GM21390 (cell line): ENCODE measurements around the gene TTLL5.

Experiments
- ATAC-seq: cut with Tn5 transposase; IDR thresholded peaks from one replicate; pipeline ENCODE4 v1.9.1; 2021; ENCODE audit not compliant: unreplicated experiment

The TTLL5 gene

DNA sequence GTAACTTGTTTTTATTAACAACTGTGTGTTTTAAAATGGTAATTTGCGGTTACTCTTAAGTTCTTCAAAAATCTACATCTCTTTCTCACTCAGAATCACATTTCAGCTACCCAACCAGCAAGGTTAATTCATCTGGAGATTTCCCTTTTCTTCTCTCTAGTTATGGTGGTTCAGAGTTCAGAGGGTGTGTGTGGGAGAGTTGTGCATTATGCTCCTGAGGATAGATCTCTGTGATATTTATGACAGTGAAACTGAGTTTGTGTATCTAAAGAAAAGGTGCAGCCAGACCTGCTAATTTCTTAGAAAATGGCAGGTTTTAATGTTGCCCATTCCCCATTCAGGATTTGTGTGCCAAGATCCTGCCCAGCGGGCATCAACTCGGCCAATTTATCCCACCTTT lies 73.8 kb downstream of the TTLL5 start:
- ATAC-seq = no peak

DNA sequence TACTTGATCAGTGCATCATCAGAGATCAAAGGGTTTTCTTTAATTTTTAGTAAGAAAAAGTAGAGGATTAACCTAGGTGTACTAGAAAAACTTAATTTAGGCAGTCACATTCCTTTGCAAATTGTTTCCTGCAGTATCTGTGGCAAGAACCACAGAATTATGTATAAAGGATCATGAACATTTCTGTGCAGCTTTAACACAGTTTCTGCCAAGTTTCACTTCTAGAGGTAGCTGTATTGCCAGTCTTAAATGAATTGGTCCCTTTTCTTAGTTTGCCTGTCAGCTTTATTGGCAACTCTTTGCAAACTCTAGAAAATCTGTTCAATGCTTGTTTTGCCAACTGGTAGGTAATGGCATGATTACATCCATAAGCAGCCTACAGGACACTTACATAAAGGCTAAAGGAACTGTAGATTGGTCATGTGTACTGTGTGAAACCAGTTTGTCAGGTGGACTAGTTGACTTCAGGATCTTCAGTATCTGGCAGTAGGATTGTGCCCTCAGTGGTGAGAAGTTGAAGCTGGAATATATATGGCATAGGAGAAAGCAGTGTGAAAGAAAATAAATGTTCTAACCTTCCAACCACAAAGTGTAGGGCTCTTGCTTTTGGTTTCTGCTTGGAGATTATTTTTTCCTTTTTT lies 75.9 kb downstream of the TTLL5 start:
- no peak for ATAC-seq

DNA sequence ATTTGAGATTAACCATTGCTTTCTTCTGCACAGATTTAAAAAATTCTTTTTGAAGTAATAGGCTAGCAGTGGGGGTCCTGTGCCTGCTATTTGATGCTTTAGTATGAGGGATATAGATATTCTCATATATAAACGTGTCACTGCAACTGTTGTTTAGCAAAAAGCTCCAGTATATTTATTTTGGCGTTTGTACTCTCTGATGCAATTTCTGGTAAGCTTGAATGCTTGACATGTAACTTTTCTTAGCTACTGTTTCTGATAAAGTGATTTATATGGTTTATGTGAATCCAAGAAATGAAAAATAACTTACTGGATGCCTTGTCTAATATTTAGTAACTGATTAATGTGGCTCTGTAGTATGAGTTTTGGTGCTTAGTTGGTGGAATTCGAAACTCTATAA lies 77.1 kb downstream of the TTLL5 start:
- ATAC-seq = no peak

DNA sequence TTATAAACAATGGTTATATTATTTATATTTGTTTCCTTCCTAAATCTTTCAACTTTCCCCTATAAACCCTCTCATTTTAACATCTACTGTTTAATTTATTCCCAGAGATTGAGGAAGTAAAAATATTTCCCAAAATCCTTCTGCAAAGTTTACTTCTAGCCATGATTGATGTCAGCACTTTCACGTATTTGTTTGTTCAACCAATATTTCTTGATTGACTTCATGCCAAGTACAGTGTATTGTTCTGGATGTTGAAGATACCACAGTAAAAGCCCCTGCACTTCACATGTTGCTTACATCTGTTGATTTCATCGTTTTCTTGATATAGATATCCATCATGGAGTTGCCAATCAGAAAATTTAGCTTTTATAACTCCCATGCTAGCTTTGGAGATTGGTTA lies 81.8 kb downstream of the TTLL5 start:
- no peak for ATAC-seq

DNA sequence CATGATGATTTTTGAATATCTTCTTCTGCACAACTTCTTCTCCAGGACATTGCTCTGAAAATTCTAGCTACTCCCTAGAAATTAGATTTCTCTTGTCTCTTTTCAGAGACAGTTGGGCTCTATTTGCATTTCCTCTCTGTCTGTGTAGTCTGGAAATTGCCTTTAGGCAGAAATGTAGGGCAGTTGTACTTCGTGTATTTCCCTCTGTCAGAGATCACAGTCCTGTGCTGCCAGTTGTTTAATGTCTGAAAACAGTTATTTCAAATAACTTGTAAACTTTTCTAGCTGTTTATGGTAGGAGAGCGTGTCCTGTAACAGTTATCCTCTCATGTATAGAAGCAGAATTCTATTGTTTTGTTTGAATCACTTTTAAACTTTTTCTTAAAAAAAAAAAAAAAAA lies 86.9 kb downstream of the TTLL5 start:
- no peak for ATAC-seq

DNA sequence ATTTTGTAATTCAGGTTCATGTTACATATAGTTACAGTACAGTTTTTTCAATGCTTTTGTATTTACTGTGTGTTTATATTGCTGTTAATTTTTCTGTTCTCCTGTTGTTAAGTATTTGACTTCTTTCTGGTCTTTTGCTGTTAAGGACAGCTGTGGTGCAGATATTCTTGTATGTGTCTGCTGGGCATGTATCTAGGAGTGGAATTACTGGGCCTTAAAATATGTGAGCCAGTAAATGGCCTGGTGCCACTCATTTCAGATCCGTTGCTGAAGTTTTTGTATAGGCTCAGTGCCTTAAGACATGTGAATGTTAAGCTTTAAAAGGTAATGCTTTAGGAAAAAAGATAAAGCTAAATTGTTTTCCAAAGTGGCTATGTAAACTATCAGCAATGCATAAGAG lies 87.3 kb downstream of the TTLL5 start:
- ATAC-seq = no peak

DNA sequence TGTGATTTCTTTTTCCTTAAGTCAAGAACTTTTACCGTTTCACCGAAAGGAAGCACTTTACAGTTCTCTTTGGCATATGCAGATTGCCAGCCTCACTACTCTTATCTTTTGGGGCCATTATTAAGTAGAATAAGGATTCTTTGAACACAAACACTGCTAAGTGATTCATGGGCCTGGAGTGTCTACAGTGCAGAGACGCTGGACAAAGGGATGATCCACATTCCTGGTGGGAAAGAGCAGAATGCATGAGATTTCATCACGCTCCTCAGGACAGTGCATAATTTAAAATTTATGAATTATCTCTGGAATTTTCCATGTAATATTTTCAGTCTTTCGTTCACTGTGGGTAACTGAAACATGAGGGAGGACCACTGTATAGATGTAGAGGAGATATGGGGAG lies 90.2 kb downstream of the TTLL5 start:
- ATAC-seq = no peak

DNA sequence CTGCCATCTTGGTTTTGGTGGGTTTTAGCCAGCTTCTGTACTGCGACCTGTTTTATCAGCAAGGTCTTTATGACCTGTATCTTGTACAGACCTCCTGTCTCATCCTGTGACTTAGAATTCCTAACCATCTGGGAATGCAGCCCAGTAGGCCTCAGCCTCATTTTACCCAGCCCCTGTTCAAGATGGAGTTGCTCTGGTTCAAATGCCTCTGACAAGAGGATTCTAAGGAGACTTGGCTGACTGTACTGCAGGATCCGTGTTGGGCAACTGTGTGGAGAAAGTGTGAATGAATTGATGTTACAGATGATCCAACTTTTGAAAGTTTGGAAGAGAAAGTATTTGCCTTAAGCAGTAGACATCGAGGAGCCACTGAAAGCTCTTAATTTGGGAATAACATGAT lies 91.0 kb downstream of the TTLL5 start:
- no peak for ATAC-seq

DNA sequence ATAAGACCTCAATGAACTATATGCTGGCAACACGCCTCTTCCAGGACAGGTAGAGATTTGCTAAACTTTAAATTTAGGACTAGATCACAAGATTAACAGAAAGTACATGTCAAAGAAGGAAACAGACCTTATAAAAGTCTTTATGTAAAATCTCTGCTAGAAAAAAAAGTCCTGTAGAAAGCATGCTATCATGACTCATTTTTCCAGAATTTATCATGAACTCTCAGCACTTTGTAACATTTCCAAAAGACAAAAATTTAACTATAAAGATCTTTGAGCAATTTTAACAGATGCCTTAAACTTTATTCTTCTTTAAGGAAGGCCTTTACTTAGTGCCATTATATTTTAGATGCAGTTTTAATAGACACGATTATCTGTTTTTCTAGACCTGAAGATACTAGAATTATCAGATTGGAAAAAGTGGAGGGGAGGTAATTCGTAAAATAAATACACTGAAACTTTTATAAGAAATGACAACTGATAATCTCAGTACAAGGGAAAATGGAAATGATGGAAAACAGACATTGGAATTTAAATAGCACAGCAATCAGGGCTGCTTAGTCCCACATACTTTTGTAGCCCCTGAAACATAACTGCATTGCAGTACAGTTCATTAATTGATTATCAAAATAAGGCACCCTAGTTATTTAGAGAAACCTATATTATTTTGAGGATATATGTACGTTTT lies 92.0 kb downstream of the TTLL5 start:
- ATAC-seq = no peak

DNA sequence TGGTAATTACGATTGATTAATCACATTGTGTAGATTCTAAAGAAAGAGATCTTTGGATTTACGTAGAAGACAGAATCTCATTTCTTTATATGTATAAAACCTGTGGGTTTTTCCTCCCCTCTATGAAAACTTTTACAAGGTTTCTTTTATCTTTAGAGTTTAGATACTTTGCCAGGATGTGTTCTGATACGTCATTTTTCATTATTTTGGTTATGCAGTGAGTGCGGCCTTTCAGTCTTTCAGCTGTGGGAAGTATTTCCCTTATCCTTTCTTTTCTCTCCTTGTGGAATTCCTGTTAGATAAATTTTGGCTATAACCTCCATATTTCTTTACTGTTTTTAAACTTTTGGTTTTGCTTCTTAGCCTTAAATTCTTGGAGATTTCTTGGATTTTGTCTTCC lies 92.7 kb downstream of the TTLL5 start:
- ATAC-seq = no peak

DNA sequence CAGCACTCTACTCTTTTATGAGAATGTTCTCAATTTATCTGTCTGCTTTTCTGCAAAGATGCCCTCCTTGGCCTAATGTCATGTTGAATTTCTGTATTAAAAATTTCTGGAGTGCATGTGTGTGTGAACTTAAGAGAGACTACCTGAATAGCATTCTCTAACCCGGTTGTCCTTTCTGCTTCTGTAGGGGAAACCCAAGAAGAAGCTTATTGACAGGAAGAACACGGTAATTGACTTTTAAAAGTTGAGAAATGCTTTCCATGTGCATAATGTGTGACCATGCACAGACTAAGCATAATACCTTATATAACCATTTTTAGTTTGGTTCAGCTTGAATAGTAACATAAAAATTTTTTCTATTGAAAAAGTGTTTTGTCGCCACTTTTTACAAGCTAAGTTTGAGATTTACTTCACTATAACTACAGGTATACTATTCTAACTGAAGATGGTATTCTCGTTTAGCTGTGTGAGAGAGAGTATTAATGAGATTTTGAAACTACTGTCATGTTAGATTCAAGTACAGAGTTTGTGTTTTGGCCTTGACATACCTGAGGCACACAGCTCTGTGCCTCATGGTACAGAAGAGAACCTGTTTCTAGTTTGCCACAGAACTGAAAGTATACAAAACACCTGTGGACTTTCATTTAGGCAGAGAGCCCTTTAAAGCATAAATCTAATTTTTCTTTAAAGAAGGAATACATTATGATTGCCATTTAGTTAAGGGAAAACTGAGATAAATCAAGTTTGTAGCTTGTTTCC lies 96.8 kb downstream of the TTLL5 start:
- no peak for ATAC-seq

DNA sequence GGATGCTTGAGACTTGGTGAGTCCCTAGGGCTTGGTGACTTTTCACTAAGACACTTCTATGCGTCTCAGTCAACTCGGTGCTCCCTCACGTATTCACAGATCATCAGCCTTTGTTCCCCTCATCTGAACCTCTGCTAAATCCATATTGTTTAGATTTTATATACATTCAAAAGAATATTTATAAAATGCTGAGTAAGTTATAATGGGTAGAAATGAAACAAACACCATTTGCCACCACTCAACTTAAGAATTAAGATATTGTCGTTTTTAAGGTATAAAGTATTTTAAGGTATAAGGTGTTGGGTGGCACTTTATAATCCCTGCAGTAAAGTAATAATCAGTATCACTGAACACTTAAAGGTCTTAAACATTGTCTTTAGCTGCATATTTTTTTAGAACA lies 103.0 kb downstream of the TTLL5 start:
- no peak for ATAC-seq

DNA sequence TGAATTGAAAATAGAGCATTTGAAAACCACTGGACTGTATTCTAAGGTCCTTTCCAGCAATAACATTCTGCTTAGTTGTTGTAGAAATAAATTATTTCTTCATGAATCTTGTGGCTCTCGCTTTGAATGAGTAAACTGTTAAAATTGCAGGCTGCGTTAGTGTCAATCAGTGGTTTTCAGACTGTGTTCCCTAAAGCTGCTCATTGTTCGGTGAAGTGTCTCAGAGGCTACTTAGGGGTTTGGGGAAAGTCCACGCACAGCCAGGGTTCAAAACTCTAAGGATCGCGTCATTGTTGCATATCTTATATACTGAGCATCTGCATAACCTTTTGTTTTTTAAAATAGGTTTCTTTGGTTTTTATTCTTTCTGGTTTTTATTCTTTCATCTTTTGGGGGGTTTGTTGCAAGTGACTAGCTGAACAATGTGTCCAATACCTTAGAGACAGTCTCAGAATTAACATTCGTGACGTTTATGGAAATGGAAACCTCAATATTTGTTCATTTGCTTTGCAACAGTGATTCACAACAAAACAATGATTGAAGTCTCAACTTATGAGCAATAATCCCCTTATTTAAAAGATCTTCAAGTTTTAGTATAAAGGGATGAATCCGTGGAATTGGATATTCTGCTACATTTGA lies 108.1 kb downstream of the TTLL5 start:
- ATAC-seq = no peak

DNA sequence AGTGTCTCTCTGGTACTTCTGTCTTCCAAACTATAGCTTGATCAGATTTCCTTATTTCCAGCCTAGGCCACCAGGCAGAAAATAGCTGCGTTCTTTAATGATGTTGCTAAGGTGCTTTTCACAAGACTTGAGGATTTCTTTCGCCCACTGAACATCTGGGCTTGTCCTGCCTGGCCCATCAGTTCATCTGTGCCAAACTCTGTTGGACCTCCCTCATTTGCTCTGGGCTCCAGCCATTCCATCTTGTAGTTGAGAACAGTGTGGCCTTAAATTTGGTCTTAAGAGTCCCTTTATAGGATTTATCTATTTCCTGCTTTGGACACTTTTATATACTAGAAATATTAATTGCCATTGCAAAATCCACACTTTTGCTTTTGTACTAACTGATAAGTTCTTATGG lies 109.6 kb downstream of the TTLL5 start:
- ATAC-seq = no peak

DNA sequence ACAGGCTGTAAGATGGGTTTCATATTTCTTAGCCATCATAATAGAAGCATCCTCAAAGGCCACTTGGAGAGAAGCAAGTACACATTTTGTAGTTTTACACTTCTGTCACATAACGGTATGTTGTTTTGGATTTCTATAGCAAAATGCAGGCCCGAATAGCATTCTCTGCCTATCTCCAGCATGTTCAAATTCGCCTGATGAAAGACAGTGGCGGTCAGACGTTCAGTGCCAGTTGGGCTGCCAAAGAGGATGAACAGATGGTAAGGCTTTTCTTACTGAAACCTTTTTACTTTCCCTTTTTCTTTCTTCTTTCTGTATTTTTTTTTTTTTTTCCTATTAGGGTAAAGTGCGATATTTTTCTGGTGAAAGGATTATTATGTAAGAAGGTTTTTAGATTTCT lies 110.5 kb downstream of the TTLL5 start:
- no peak for ATAC-seq

DNA sequence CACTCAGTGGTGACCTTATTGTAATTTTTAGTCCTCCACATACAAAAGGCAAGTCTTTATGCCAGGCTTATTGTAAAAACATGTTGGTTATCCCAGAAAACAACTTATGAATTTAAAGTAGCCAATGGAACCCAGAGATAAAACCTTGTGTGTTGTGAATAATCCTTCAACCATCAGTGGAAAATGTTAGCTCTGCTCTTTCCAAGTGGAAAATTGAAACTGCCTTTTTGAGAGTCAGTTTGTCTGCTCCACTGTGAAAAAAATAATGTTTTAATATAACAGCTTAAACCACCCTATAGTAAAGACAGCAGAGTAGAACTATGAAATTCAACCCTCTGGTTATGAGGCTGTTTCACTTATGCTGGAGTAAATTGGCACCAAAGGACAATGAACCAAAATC lies 112.0 kb downstream of the TTLL5 start:
- no peak for ATAC-seq

DNA sequence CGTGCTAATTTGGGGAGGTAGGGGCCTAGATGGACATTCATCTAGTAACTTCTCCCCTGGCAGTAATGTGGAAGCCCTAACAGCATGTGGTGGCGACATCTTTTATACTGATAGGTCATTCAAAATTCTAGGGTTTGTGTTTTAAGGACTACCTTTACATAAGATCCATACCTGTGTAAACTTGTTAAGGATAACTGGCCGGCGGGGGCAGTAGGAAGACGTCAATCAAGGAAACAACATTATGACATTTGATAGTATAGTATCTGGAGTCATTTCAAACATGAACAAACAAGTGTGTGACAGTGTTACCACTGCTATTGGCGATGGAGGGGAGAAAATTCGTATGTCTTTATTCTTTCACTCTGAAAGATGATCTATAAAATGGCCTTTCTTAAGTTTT lies 120.0 kb downstream of the TTLL5 start:
- no peak for ATAC-seq

DNA sequence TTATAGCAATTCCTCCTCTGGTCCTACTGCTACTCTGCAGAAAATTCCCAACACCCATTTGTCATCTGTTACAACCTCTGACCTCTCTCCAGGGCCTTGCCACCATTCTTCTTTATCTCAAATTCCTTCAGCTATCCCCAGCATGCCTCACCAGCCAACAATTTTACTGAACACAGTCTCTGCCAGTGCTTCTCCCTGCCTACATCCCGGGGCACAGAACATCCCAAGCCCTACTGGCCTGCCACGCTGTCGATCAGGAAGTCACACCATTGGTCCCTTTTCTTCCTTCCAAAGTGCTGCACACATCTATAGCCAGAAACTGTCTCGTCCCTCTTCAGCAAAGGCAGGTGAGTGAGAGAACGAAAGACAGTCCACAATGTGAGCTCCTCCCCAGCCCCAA lies 122.1 kb downstream of the TTLL5 start:
- ATAC-seq = no peak

DNA sequence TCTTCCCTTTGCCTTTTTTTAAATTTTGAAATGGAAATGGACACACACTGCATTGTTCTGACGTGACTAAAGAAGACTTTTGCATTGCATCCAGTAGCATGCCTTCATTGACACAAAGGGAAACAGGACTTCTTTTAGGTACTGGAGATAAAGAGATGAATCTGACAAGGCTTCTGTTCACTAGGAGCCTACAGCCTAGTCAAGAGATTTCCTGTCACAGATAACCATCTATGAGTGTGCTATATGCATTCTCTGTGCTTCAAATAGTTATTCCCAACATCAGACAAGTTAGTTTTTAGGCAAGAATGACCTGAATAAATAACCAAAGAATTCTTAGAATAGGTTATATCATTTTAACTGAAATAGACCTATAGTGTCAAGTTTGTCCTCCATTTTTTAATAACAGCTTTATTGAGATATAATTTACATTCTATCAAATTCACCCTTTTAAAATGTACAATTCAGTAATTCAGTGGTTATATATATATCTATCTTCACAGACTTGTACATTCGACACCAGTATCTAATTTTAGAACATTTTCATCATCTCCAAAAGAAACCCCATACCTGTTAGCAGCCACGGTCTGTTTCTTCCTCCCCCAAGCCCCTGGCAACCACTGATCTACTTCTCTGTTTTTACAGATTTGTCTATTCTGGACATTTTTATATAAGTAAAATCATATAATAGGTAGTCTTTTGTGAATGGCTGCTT lies 122.7 kb downstream of the TTLL5 start:
- ATAC-seq = no peak

DNA sequence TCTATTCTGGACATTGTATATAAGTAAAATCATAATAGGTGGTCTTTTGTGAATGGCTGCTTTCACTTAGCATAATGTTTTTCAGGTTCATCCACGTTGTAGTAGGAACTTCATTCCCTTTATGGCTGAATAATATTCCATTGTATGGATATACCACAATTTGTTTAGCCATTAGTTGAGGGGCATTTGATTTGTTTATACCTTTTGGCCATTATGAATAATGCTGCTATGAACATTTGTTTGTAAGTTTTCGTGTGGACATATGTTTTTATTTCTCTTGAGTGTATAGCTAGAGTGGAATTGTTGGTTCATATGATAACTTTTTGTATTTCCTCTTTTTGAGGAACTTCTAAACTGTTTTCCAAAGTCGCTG lies 123.3 kb downstream of the TTLL5 start:
- no peak for ATAC-seq

DNA sequence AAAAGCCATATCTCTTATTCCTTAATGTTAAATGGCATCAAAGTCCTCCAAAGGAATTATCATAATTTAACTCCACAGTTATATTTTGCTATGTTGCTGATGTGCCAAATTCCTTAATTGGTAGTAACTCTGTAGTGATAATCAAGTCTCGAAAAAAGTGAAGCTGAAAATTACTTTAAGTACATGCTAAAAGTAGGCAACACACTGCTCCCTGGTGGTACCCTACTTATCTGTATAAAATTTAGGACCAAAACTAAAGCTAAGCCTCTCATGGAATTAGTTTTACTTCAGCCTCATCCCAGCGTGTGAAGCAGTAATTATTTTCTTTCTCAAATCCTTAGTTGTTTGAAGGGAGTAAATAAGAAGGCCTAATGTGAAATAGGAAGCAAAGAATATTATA lies 132.8 kb downstream of the TTLL5 start:
- no peak for ATAC-seq
